HCT116 (cell line): ENCODE measurements around the gene GJB6. TPM values are rescaled to one million over a fixed set of nuclear protein-coding genes. Genes with fewer than 3 reads are reported as not detected.

Experiments
- ATAC-seq: fragments of 200-7000 bp; cut with Tn5 transposase; 2 replicates; pipeline ENCODE4 v1.9.1; 2020; ENCODE audit warnings: mild to moderate bottlenecking, moderate library complexity
- BruUV-seq: library from RNA; stranded (reverse); fragments of 400-500 nt; replicated peaks from 2 replicates; lab custom pipeline; 2021; lab: Mats Ljungman, UMichigan
- CTCF ChIA-PET: fragments of 300-600 bp; sonication (Branson Sonifier 250); formaldehyde crosslinking; loops from one replicate; lab custom pipeline; 2021; ENCODE audit warnings: antibody characterized with exemption; lab: Charles Lee
- POLR2A ChIA-PET: fragments of 300-600, 350-600 bp; sonication (Branson Sonifier 250); formaldehyde crosslinking; loops from one replicate; lab custom pipeline; 2021; ENCODE audit warnings: antibody characterized with exemption; lab: Charles Lee
- RAD21 ChIA-PET, 2 experiments: fragments of 300-600 bp; sonication (Branson Sonifier 250); formaldehyde crosslinking; loops; one replicate each; lab custom pipeline; 2023; ENCODE audit warnings: low total read pairs in 2 of 2; ENCODE audit not compliant: uncharacterized antibody in 2 of 2, unreplicated experiment in 2 of 2, low non-redundant PET in 1 of 2; lab: Charles Lee
- DNase-seq: peaks from one replicate; pipeline ENCODE4 v3.0.0-alpha.2; 2010; ENCODE audit warnings: low read depth, low spot score
- H2AFZ ChIP-seq: fragments of 200-600 bp; shearing (Covaris generic), sonication (generic); 2 replicates; pipeline ENCODE4 v1.6.1; 2017; ENCODE audit warnings: low read depth, mixed run types, mixed read lengths, antibody characterized with exemption, low read length; ENCODE audit not compliant: poor library complexity, severe bottlenecking
- H3K27ac ChIP-seq: 2 replicates; pipeline ENCODE4 v1.5.1; 2012; ENCODE audit warnings: low read depth, low read length
- H3K27me3 ChIP-seq: fragments of 200-600 bp; sonication (generic); 2 replicates; pipeline ENCODE4 v1.6.1; 2016; ENCODE audit warnings: mixed run types, low read length, mixed read lengths; ENCODE audit not compliant: insufficient read depth
- H3K36me3 ChIP-seq, 2 experiments: fragments of 200-500 bp in 1 of 2; fragments of 200-600 bp in 1 of 2; sonication (Bioruptor generic) in 1 of 2; sonication (generic) in 1 of 2; 2 replicates each; pipeline versions ENCODE4 v1.5.1 to v1.6.1; 2014 to 2016; ENCODE audit warnings: low read length in 2 of 2, inconsistent platforms in 1 of 2, mixed read lengths in 1 of 2, mixed run types in 1 of 2; ENCODE audit not compliant: insufficient read depth in 2 of 2, control insufficient read depth in 1 of 2
- H3K4me1 ChIP-seq, 2 experiments: fragments of 200-600 bp in 1 of 2; sonication (generic) in 1 of 2; 2 replicates each; pipeline versions ENCODE4 v1.5.1 to v1.6.1; 2012 to 2017; ENCODE audit warnings: low read length in 2 of 2, inconsistent platforms in 1 of 2, mild to moderate bottlenecking in 1 of 2, mixed read lengths in 1 of 2, mixed run types in 1 of 2, moderate library complexity in 1 of 2; ENCODE audit not compliant: insufficient read depth in 2 of 2, control insufficient read depth in 1 of 2
- H3K4me2 ChIP-seq: fragments of 200-600 bp; sonication (generic); 2 replicates; pipeline ENCODE4 v1.6.1; 2017; ENCODE audit warnings: mixed run types, low read length, mixed read lengths
- H3K4me3 ChIP-seq, 2 experiments: fragments of 200-600 bp in 1 of 2; sonication (generic) in 1 of 2; replicated peaks in 1 of 2; 2 replicates each; pipeline ENCODE4 v1.5.1; 2011 to 2016; ENCODE audit warnings: low read length in 2 of 2, control low read depth in 1 of 2, low read depth in 1 of 2, mild to moderate bottlenecking in 1 of 2, mixed read lengths in 1 of 2, mixed run types in 1 of 2
- H3K79me2 ChIP-seq: fragments of 200-600 bp; sonication (generic); 2 replicates; pipeline ENCODE4 v1.6.1; 2017; ENCODE audit warnings: mild to moderate bottlenecking, mixed run types, low read length, moderate library complexity, mixed read lengths; ENCODE audit not compliant: insufficient read depth
- H3K9ac ChIP-seq: fragments of 200-600 bp; sonication (generic); 2 replicates; pipeline ENCODE4 v1.6.1; 2016; ENCODE audit warnings: low read length, mixed read lengths
- H3K9me2 ChIP-seq: fragments of 200-600 bp; sonication (generic), shearing (Covaris generic); 2 replicates; pipeline ENCODE4 v1.6.1; 2017; ENCODE audit warnings: mixed run types, mild to moderate bottlenecking, moderate library complexity; ENCODE audit not compliant: insufficient read depth
- H3K9me3 ChIP-seq, 2 experiments: fragments of 200-500 bp in 1 of 2; fragments of 200-600 bp in 1 of 2; sonication (Bioruptor generic) in 1 of 2; sonication (generic) in 1 of 2; 2 replicates each; pipeline ENCODE4 v1.6.1; 2014 to 2017; ENCODE audit warnings: low read length in 2 of 2, mixed read lengths in 2 of 2, inconsistent platforms in 1 of 2, low read depth in 1 of 2, mild to moderate bottlenecking in 1 of 2, mixed run types in 1 of 2, moderate library complexity in 1 of 2; ENCODE audit not compliant: control insufficient read depth in 1 of 2, insufficient read depth in 1 of 2
- H4K20me1 ChIP-seq: fragments of 200-600 bp; sonication (generic), shearing (Covaris generic); 2 replicates; pipeline ENCODE4 v1.6.1; 2017; ENCODE audit warnings: mixed run types, mild to moderate bottlenecking, moderate library complexity; ENCODE audit not compliant: insufficient read depth
- CBX3 ChIP-seq: IDR thresholded peaks from 2 replicates; pipeline ENCODE4 v1.6.1; 2012; ENCODE audit warnings: low read depth
- CEBPB ChIP-seq: IDR thresholded peaks from 2 replicates; pipeline ENCODE4 v1.6.1; 2012; ENCODE audit warnings: low read depth
- CTCF ChIP-seq, 3 experiments: fragments of 200-600 bp in 1 of 3; sonication (generic) in 1 of 3; IDR thresholded peaks in 2 of 3; conservative IDR thresholded peaks in 1 of 3; 2 replicates each; pipeline ENCODE4 v1.5.1; 2012 to 2017; ENCODE audit warnings: low read depth in 2 of 3, low read length in 2 of 3, antibody characterized with exemption in 1 of 3, borderline replicate concordance in 1 of 3, control low read depth in 1 of 3, mild to moderate bottlenecking in 1 of 3, mixed read lengths in 1 of 3, mixed run types in 1 of 3, moderate library complexity in 1 of 3; ENCODE audit not compliant: insufficient read depth in 1 of 3
- ELF1 ChIP-seq: IDR thresholded peaks from 2 replicates; pipeline ENCODE4 v1.6.1; 2012; ENCODE audit warnings: low read depth, borderline replicate concordance
- EZH2phosphoT487 ChIP-seq: fragments of 200-600 bp; IDR thresholded peaks from 2 replicates; pipeline ENCODE4 v1.6.1; 2018; ENCODE audit warnings: antibody characterized with exemption, borderline replicate concordance
- FOSL1 ChIP-seq: IDR thresholded peaks from 2 replicates; pipeline ENCODE4 v1.6.1; 2012; ENCODE audit warnings: low read depth
- POLR2A ChIP-seq: IDR thresholded peaks from 2 replicates; pipeline ENCODE4 v1.7.0; 2011; ENCODE audit warnings: borderline replicate concordance; ENCODE audit not compliant: insufficient read depth, insufficient read length; ENCODE audit errors: extremely low read depth
- POLR2AphosphoS5 ChIP-seq: IDR thresholded peaks from 2 replicates; pipeline ENCODE4 v1.6.1; 2011; ENCODE audit warnings: mild to moderate bottlenecking, low read depth, low read length, moderate library complexity
- SIN3A ChIP-seq: IDR thresholded peaks from 2 replicates; pipeline ENCODE4 v1.6.1; 2012; ENCODE audit warnings: low read depth
- SP1 ChIP-seq: IDR thresholded peaks from 2 replicates; pipeline ENCODE4 v1.6.1; 2012; ENCODE audit warnings: low read depth
- SRF ChIP-seq: IDR thresholded peaks from 2 replicates; pipeline ENCODE4 v1.6.1; 2012; ENCODE audit warnings: low read depth
- YY1 ChIP-seq: IDR thresholded peaks from 2 replicates; pipeline ENCODE4 v1.6.1; 2011; ENCODE audit warnings: low read length, low read depth, moderate library complexity, mild to moderate bottlenecking; ENCODE audit not compliant: insufficient replicate concordance; ENCODE audit errors: extremely low read depth
- ZFX ChIP-seq: fragments of 450-650 bp; IDR thresholded peaks from 2 replicates; pipeline ENCODE4 v1.6.1; 2017
- ZNF274 ChIP-seq: fragments of 200-500 bp; sonication (Bioruptor generic); IDR thresholded peaks from 2 replicates; pipeline ENCODE4 v1.6.1; 2014; ENCODE audit warnings: mild to moderate bottlenecking, low read depth, low read length, inconsistent platforms
- intact Hi-C: fragments of 100-400 bp; cut with micrococcal nuclease; formaldehyde crosslinking; loops from 2 replicates; pipeline ENCODE4 v1.10.0; 2022
- total RNA-seq: library from RNA; stranded (reverse); gene quantifications from one replicate; pipeline ENCODE4 v1.2.1, GENCODE V29; 2021; ENCODE audit not compliant: unreplicated experiment
- TF ChIP-seq, protein P1 (sequence below): IDR thresholded peaks from 2 replicates; pipeline ENCODE4 v1.6.1; 2012; ENCODE audit warnings: low read depth

The GJB6 gene
- total RNA-seq, 1 experiment from 2014 or later = not detected

- intact Hi-C loops = loop anchor here (5.0 kb wide), 1 partner anchor 646 kb away; no protein-coding TSS in a partner anchor
- Histone ChIP-seq H3K27ac (no peak overlapping the region), H3K4me3 (no peak overlapping the region), H3K79me2 (no peaks in the 10 kb centered on the region), H3K9me2 (no peaks in the 10 kb centered on the region), H3K9me3 (no peaks in the 10 kb centered on the region), H3K4me2 (no peak overlapping the region), H3K4me1 (peaks cover 0 to 3% of the 10 kb centered on the region in 2 experiments; a peak in 1 of 4 replicates), H4K20me1 (no peaks in the 10 kb centered on the region), H2AFZ (no peak overlapping the region), H3K9ac (no peak overlapping the region), H3K36me3 (no peaks in the 10 kb centered on the region), H3K27me3 (no peaks in the 10 kb centered on the region)
- CTCF ChIA-PET = interaction anchor here (2.3 kb wide), 1 partner anchor 744 kb away, joined by 6 read pairs; no protein-coding TSS in a partner anchor
- TF ChIP-seq EZH2phosphoT487 (no peak), ZFX (no peak), SIN3A (no peak)
- ATAC-seq = no peak
- RAD21 ChIA-PET = no interaction called here
- no peak for DNase-seq
- BruUV-seq = no TSS peak
- POLR2A ChIA-PET = no interaction called here
Measured at GRCh38 chr13:20181188-20181587, 50.9 kb downstream of the GJB6 start.

DNA sequence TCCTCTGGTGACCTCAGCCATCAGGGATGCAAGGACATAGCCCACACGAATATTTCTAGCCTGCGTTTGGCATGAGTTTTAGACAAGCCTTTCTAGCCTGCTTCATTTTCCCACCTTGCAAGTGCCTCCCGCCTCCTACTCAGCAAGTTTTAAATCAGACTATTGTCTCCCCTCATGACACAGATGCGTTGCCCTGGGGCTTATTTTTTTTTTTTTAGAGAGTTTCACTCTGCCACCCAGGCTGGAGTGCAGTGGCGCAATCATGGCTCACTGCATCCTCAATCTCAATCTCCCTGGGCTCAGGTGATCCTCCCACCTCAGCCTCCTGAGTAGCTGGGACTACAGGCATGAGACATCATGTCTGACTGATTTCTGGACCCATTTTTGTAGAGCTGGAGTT lies 54.0 kb downstream of the GJB6 start:
- Histone ChIP-seq H4K20me1 (no peaks in the 10 kb centered on the region), H3K79me2 (no peaks in the 10 kb centered on the region), H3K9ac (no peak overlapping the region), H3K4me1 (peaks cover 15 to 31% of the 10 kb centered on the region in 2 experiments), H3K27me3 (no peaks in the 10 kb centered on the region), H2AFZ (no peak overlapping the region), H3K9me3 (no peaks in the 10 kb centered on the region), H3K9me2 (no peaks in the 10 kb centered on the region), H3K27ac (no peak overlapping the region), H3K4me2 (no peak overlapping the region), H3K36me3 (no peaks in the 10 kb centered on the region), H3K4me3 (no peak overlapping the region)
- DNase-seq = no peak
- CTCF ChIA-PET = interaction anchor here (0.6 kb wide), 1 partner anchor 19 kb away, joined by 4 read pairs; no protein-coding TSS in a partner anchor
- no TSS peak for BruUV-seq
- TF ChIP-seq CEBPB = no peak
- no peak for TF ChIP-seq CTCF (IDR thresholded peaks at IDR 0.05 in 2 of 3, conservative IDR thresholded peaks at IDR 0.05 in 1 of 3; ENCODE audit: borderline replicate concordance in 1 of 3, insufficient read depth in 1 of 3, low read depth in 2 of 3, low read length in 2 of 3)
- TF ChIP-seq SP1 = no peak
- TF ChIP-seq ZNF274 = no peak
- no peak for TF ChIP-seq FOSL1
- TF ChIP-seq, protein P1, sequence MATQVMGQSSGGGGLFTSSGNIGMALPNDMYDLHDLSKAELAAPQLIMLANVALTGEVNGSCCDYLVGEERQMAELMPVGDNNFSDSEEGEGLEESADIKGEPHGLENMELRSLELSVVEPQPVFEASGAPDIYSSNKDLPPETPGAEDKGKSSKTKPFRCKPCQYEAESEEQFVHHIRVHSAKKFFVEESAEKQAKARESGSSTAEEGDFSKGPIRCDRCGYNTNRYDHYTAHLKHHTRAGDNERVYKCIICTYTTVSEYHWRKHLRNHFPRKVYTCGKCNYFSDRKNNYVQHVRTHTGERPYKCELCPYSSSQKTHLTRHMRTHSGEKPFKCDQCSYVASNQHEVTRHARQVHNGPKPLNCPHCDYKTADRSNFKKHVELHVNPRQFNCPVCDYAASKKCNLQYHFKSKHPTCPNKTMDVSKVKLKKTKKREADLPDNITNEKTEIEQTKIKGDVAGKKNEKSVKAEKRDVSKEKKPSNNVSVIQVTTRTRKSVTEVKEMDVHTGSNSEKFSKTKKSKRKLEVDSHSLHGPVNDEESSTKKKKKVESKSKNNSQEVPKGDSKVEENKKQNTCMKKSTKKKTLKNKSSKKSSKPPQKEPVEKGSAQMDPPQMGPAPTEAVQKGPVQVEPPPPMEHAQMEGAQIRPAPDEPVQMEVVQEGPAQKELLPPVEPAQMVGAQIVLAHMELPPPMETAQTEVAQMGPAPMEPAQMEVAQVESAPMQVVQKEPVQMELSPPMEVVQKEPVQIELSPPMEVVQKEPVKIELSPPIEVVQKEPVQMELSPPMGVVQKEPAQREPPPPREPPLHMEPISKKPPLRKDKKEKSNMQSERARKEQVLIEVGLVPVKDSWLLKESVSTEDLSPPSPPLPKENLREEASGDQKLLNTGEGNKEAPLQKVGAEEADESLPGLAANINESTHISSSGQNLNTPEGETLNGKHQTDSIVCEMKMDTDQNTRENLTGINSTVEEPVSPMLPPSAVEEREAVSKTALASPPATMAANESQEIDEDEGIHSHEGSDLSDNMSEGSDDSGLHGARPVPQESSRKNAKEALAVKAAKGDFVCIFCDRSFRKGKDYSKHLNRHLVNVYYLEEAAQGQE = no peak
- TF ChIP-seq YY1 = no peak
- no peak for TF ChIP-seq CBX3
- no peak for TF ChIP-seq SIN3A
- no peak for TF ChIP-seq SRF
- no peak for TF ChIP-seq POLR2AphosphoS5
- no peak for TF ChIP-seq POLR2A
- no peak for TF ChIP-seq EZH2phosphoT487
- no peak for TF ChIP-seq ELF1
- TF ChIP-seq ZFX = no peak
- no peak for ATAC-seq
- POLR2A ChIA-PET = no interaction called here
- intact Hi-C loops = no loop called here
- RAD21 ChIA-PET = no interaction called here
